Measurements from ENCODE around the gene LKAAEAR1. TPM values are rescaled to one million over a fixed set of nuclear protein-coding genes. Genes with fewer than 3 reads are reported as not detected.

Gene LKAAEAR1, protein sequence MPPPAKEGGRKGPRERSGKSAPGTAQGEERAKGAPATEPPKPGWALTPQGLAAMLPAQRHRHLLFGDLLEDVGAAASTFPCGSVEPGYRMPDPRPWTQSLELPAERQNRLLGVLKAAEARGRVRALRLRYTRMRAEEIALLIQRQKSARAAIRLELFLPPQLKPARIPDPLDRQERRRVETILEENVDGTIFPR
- total RNA-seq, result not detected in 2 replicates
- polyA plus RNA-seq, result 0.91 and 1.2 TPM in 2 replicates

DNA sequence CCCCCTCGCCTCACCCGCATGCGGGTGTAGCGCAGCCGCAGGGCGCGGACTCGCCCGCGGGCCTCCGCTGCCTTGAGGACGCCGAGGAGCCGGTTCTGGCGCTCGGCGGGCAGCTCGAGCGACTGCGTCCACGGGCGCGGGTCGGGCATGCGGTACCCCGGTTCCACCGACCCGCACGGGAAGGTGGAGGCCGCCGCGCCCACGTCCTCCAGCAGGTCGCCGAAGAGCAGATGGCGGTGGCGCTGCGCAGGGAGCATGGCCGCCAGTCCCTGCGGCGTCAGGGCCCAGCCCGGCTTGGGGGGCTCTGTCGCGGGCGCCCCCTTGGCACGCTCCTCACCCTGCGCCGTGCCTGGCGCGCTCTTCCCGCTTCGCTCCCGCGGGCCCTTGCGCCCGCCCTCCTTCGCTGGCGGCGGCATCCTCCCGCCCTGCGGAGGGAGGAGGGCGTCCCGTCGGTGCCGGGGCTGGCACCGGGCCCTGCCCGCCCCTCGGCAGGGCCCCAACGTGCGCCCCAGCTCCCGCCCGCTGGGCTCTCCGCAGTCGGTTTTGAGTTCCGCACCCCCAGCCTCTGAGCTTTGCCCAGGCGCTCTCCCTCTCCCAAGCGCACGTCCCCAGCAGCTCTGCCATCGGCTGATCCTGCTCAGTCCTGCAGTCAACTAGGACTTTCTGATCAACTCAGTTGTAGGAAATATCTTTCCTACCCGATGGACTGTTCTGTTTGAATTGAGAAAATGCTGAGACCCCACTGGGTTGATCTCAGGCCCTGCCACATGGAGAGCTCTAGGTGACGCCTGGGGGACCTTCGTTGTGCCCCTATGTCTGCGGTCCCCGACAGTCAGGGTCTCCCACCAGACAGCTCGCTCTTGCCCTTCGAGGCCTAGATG lies at the start of gene LKAAEAR1:
Gene LKAAEAR1 (minus strand): TSS at position 595 of the 881 bp plus-strand sequence. CDS start 179 bp downstream, at position 416.
- Histone ChIP-seq H3K9me3 (ENCODE audit: low read depth) (no peaks in the 10 kb centered on the region), H3K9me2 (replicated peaks; ENCODE audit: insufficient read depth) (no peaks in the 10 kb centered on the region), H3K4me2 (peak within 1 kb of the TSS; percentile 99), H3K4me1 (ENCODE audit: insufficient read depth) (peaks cover 14% of the 10 kb centered on the region), H2AFZ (peak within 1 kb of the TSS; percentile 74), H3K36me3 (replicated peaks; ENCODE audit: insufficient read depth, low read depth) (no peaks in the 10 kb centered on the region), H3K27me3 (peaks cover 38% of the 10 kb centered on the region), H3K4me3 (peak within 1 kb of the TSS; percentile 61), H3K79me2 (no peaks in the 10 kb centered on the region), H4K20me1 (ENCODE audit: insufficient read depth, poor library complexity, severe bottlenecking) (no peaks in the 10 kb centered on the region), H3K27ac (no peak within 1 kb of the TSS)
- TF ChIP-seq EZH2phosphoT487 (IDR thresholded peaks at IDR 0.05; ENCODE audit: low read depth, severe bottlenecking, unreplicated experiment) (peak; percentile 7), EZH2 (IDR thresholded peaks at IDR 0.05; ENCODE audit: borderline replicate concordance) (no peak)
- TF ChIP-seq, protein P1, sequence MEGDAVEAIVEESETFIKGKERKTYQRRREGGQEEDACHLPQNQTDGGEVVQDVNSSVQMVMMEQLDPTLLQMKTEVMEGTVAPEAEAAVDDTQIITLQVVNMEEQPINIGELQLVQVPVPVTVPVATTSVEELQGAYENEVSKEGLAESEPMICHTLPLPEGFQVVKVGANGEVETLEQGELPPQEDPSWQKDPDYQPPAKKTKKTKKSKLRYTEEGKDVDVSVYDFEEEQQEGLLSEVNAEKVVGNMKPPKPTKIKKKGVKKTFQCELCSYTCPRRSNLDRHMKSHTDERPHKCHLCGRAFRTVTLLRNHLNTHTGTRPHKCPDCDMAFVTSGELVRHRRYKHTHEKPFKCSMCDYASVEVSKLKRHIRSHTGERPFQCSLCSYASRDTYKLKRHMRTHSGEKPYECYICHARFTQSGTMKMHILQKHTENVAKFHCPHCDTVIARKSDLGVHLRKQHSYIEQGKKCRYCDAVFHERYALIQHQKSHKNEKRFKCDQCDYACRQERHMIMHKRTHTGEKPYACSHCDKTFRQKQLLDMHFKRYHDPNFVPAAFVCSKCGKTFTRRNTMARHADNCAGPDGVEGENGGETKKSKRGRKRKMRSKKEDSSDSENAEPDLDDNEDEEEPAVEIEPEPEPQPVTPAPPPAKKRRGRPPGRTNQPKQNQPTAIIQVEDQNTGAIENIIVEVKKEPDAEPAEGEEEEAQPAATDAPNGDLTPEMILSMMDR (IDR thresholded peaks at IDR 0.05; ENCODE audit: poor library complexity), result no peak
- DNase-seq (ENCODE audit: low spot score), result peak; percentile 43
- WGBS (ENCODE audit: low lambda C conversion rate, missing lambda C conversion rate), result 9% methylated on average over 46 of the region's 86 CpGs

DNA sequence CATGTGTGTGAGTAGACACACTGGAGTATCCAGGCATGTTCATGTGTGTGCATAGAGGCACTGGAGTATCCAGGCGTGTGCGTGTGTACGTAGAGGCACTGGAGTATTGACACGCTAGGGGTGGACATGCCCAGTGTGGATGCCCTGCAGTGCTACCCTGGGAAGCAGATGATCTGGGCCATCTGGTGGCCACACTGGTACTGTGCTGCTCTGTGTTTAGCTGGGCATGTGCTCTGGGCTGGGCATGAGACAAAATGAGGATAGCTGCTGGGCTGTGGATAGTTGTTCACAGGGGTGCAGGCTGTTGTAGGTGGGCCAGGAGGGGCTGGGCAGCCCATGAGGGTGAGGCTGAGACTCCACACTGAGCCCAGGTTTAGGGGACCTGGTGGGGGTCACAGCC lies 47.2 kb upstream of the LKAAEAR1 start:
- no peaks in the 10 kb centered on the region for H3K9me2 ChIP-seq (replicated peaks; ENCODE audit: insufficient read depth)
- TF ChIP-seq, protein P1 (IDR thresholded peaks at IDR 0.05; ENCODE audit: poor library complexity), result no peak
- TF ChIP-seq EZH2phosphoT487 (IDR thresholded peaks at IDR 0.05; ENCODE audit: low read depth, severe bottlenecking, unreplicated experiment) (no peak), EZH2 (IDR thresholded peaks at IDR 0.05; ENCODE audit: borderline replicate concordance) (no peak)
- peaks cover 3% of the 10 kb centered on the region for H3K27me3 ChIP-seq
- H3K4me3 ChIP-seq, result no peak overlapping the region
- no peak overlapping the region for H3K27ac ChIP-seq
- 83% methylated on average over 4 of the region's 4 CpGs for WGBS (ENCODE audit: low lambda C conversion rate, missing lambda C conversion rate)
- no peak for DNase-seq (ENCODE audit: low spot score)
- H3K9me3 ChIP-seq (ENCODE audit: low read depth), result no peaks in the 10 kb centered on the region
- H4K20me1 ChIP-seq (ENCODE audit: insufficient read depth, poor library complexity, severe bottlenecking), result no peaks in the 10 kb centered on the region
- H3K4me2 ChIP-seq, result no peak overlapping the region
- no peaks in the 10 kb centered on the region for H3K79me2 ChIP-seq
- H2AFZ ChIP-seq, result no peak overlapping the region
- no peaks in the 10 kb centered on the region for H3K36me3 ChIP-seq (replicated peaks; ENCODE audit: insufficient read depth, low read depth)
- H3K4me1 ChIP-seq (ENCODE audit: insufficient read depth), result no peaks in the 10 kb centered on the region

DNA sequence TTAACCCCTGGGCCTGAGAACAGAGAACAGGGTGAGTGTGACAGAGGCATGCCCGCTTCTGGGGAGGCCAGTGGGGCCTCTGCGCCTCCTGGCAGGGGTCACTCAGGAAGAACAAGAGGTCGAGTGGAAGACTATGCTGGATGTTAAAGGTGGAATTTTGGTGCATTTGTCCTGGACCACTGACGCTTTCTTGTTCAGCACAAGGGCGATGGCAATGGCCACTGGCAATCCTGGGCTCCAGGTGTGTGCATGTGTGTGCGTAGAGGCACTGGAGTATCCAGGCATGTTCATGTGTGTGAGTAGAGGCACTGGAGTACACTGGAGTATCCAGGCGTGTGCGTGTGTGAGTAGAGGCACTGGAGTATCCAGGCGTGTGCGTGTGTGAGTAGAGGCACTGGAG lies 46.7 kb upstream of the LKAAEAR1 start:
- Histone ChIP-seq H4K20me1 (ENCODE audit: insufficient read depth, poor library complexity, severe bottlenecking) (no peaks in the 10 kb centered on the region), H3K4me2 (no peak overlapping the region), H3K9me3 (ENCODE audit: low read depth) (no peaks in the 10 kb centered on the region), H3K4me3 (no peak overlapping the region), H3K9me2 (replicated peaks; ENCODE audit: insufficient read depth) (no peaks in the 10 kb centered on the region), H3K27me3 (peaks cover 3% of the 10 kb centered on the region), H2AFZ (no peak overlapping the region), H3K27ac (no peak overlapping the region), H3K79me2 (no peaks in the 10 kb centered on the region), H3K4me1 (ENCODE audit: insufficient read depth) (no peaks in the 10 kb centered on the region), H3K36me3 (replicated peaks; ENCODE audit: insufficient read depth, low read depth) (no peaks in the 10 kb centered on the region)
- TF ChIP-seq, protein P1 (IDR thresholded peaks at IDR 0.05; ENCODE audit: poor library complexity), result no peak
- TF ChIP-seq EZH2 (IDR thresholded peaks at IDR 0.05; ENCODE audit: borderline replicate concordance) (no peak), EZH2phosphoT487 (IDR thresholded peaks at IDR 0.05; ENCODE audit: low read depth, severe bottlenecking, unreplicated experiment) (no peak)
- no peak for DNase-seq (ENCODE audit: low spot score)
- WGBS (ENCODE audit: low lambda C conversion rate, missing lambda C conversion rate), result 91% methylated on average over 10 of the region's 10 CpGs

Data from hepatocyte (in vitro differentiated cells).